GM23338 (cell line): Measurements from ENCODE around the gene MBOAT1. TPM values are rescaled to one million over a fixed set of nuclear protein-coding genes. Genes with fewer than 3 reads are reported as not detected.

Experiments used
- ATAC-seq: fragments of 200-7000 bp; cut with Tn5 transposase; 3 replicates; pipeline ENCODE4 v1.9.1; 2020
- DNase-seq: peaks from one replicate; pipeline ENCODE4 v3.0.0-alpha.2; 2015; ENCODE audit warnings: low spot score
- H2AFZ ChIP-seq: fragments of 200-600 bp; sonication (generic); 2 replicates; pipeline ENCODE4 v1.8.0; 2016; ENCODE audit warnings: antibody characterized with exemption, mild to moderate bottlenecking, moderate library complexity
- H3F3A ChIP-seq: fragments of 200-600 bp; sonication (generic); replicated peaks from 2 replicates; pipeline ENCODE4 v1.8.0; 2017; ENCODE audit warnings: antibody characterized with exemption, mixed run types, low read depth
- H3K27ac ChIP-seq: fragments of 200-600 bp; sonication (generic); 2 replicates; pipeline ENCODE4 v1.6.1; 2016; ENCODE audit warnings: low read depth
- H3K27me3 ChIP-seq: fragments of 200-600 bp; sonication (generic); 2 replicates; pipeline ENCODE4 v1.8.0; 2016; ENCODE audit warnings: mild to moderate bottlenecking, mixed run types, moderate library complexity; ENCODE audit not compliant: insufficient read depth
- H3K36me3 ChIP-seq: fragments of 200-600 bp; sonication (generic); 2 replicates; pipeline ENCODE4 v1.8.0; 2016; ENCODE audit warnings: mild to moderate bottlenecking; ENCODE audit not compliant: insufficient read depth
- H3K4me1 ChIP-seq: fragments of 200-600 bp; sonication (generic); 2 replicates; pipeline ENCODE4 v1.8.0; 2016; ENCODE audit warnings: mild to moderate bottlenecking, moderate library complexity; ENCODE audit not compliant: insufficient read depth
- H3K4me2 ChIP-seq: fragments of 200-600 bp; sonication (generic); 2 replicates; pipeline ENCODE4 v1.7.1; 2017; ENCODE audit warnings: mixed run types
- H3K4me3 ChIP-seq: fragments of 200-600 bp; sonication (generic); 2 replicates; pipeline ENCODE4 v1.6.1; 2016; ENCODE audit warnings: mixed run types
- H3K79me2 ChIP-seq: fragments of 200-600 bp; sonication (generic); replicated peaks from 2 replicates; pipeline ENCODE4 v1.8.0; 2017; ENCODE audit warnings: mild to moderate bottlenecking; ENCODE audit not compliant: insufficient read depth
- H3K9me2 ChIP-seq: fragments of 200-600 bp; sonication (generic); 2 replicates; pipeline ENCODE4 v1.8.0; 2017; ENCODE audit not compliant: insufficient read depth
- H4K20me1 ChIP-seq: fragments of 200-600 bp; sonication (generic); replicated peaks from 2 replicates; pipeline ENCODE4 v1.8.0; 2017; ENCODE audit warnings: mild to moderate bottlenecking; ENCODE audit not compliant: insufficient read depth
- H3K27ac Mint-ChIP-seq: 2 replicates; pipeline ENCODE4 v1.8.0; 2020; ENCODE audit warnings: inconsistent platforms, mild to moderate bottlenecking, moderate library complexity, mixed read lengths
- H3K27me3 Mint-ChIP-seq: 3 replicates; pipeline ENCODE4 v1.8.0; 2022; ENCODE audit warnings: low read depth, mild to moderate bottlenecking, moderate library complexity, mixed read lengths, inconsistent platforms; ENCODE audit not compliant: insufficient read depth, poor library complexity
- H3K36me3 Mint-ChIP-seq: 3 replicates; pipeline ENCODE4 v1.8.0; 2021; ENCODE audit warnings: low read depth, mild to moderate bottlenecking, inconsistent platforms, moderate library complexity, mixed read lengths
- H3K4me1 Mint-ChIP-seq: 3 replicates; pipeline ENCODE4 v1.8.0; 2020; ENCODE audit warnings: mild to moderate bottlenecking, inconsistent platforms, mixed read lengths
- H3K4me3 Mint-ChIP-seq: 3 replicates; pipeline ENCODE4 v1.8.0; 2021; ENCODE audit warnings: moderate library complexity, mild to moderate bottlenecking, inconsistent platforms, mixed read lengths
- H3K9me3 Mint-ChIP-seq: 3 replicates; pipeline ENCODE4 v1.8.0; 2020; ENCODE audit warnings: moderate library complexity, mild to moderate bottlenecking, inconsistent platforms, mixed read lengths
- CTCF ChIP-seq, 2 experiments: fragments of 200-600 bp in 1 of 2; sonication (generic) in 1 of 2; conservative IDR thresholded peaks; 2 replicates each; pipeline versions ENCODE4 v1.5.1 to v1.6.1; 2016 to 2017; ENCODE audit warnings: antibody characterized with exemption in 2 of 2, low read depth in 2 of 2, mild to moderate bottlenecking in 2 of 2, moderate library complexity in 1 of 2
- ETS1 ChIP-seq: IDR thresholded peaks from 2 replicates; pipeline ENCODE4 v1.6.1; 2016; ENCODE audit warnings: antibody characterized with exemption
- EZH2phosphoT487 ChIP-seq: fragments of 200-600 bp; sonication (generic); IDR thresholded peaks from one replicate; pipeline ENCODE4 v1.8.1; 2018; ENCODE audit warnings: antibody characterized with exemption; ENCODE audit not compliant: unreplicated experiment
- STAT1 ChIP-seq: IDR thresholded peaks from one replicate; pipeline ENCODE4 v1.6.1; 2016; ENCODE audit warnings: antibody characterized with exemption; ENCODE audit not compliant: unreplicated experiment
- ZNF331 ChIP-seq: fragments of 250-450 bp; sonication (Bioruptor Pico); IDR thresholded peaks from 2 replicates; pipeline ENCODE4 v1.5.0; 2020; ENCODE audit warnings: low read depth, mild to moderate bottlenecking, moderate library complexity
- polyA plus RNA-seq: library from polyadenylated mRNA; unstranded; fragments of >200 nt; fragmentation: Nextera tagmentation; extraction: Ambion mirVana; gene quantifications from 2 replicates; pipeline ENCODE4 v1.2.1, GENCODE V29; 2016
- total RNA-seq: library from RNA; depleted of rRNA; stranded (reverse); fragments of >200 nt; shearing (Covaris generic); gene quantifications from 2 replicates; pipeline ENCODE4 v1.2.3, GENCODE V29; 2014
- TF ChIP-seq, protein P1 (sequence below): IDR thresholded peaks from one replicate; pipeline ENCODE4 v1.6.1; 2018; ENCODE audit warnings: antibody characterized with exemption; ENCODE audit not compliant: unreplicated experiment

The MBOAT1 gene
- total and polyA plus RNA-seq, 2 experiments from 2014 or later: 3.8 to 18.6 TPM

- TF ChIP-seq EZH2phosphoT487: no peak
- TF ChIP-seq, protein P1, sequence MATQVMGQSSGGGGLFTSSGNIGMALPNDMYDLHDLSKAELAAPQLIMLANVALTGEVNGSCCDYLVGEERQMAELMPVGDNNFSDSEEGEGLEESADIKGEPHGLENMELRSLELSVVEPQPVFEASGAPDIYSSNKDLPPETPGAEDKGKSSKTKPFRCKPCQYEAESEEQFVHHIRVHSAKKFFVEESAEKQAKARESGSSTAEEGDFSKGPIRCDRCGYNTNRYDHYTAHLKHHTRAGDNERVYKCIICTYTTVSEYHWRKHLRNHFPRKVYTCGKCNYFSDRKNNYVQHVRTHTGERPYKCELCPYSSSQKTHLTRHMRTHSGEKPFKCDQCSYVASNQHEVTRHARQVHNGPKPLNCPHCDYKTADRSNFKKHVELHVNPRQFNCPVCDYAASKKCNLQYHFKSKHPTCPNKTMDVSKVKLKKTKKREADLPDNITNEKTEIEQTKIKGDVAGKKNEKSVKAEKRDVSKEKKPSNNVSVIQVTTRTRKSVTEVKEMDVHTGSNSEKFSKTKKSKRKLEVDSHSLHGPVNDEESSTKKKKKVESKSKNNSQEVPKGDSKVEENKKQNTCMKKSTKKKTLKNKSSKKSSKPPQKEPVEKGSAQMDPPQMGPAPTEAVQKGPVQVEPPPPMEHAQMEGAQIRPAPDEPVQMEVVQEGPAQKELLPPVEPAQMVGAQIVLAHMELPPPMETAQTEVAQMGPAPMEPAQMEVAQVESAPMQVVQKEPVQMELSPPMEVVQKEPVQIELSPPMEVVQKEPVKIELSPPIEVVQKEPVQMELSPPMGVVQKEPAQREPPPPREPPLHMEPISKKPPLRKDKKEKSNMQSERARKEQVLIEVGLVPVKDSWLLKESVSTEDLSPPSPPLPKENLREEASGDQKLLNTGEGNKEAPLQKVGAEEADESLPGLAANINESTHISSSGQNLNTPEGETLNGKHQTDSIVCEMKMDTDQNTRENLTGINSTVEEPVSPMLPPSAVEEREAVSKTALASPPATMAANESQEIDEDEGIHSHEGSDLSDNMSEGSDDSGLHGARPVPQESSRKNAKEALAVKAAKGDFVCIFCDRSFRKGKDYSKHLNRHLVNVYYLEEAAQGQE: no peak
- TF ChIP-seq CTCF (conservative IDR thresholded peaks at IDR 0.05; ENCODE audit: low read depth in 2 of 2): no peak
- TF ChIP-seq ZNF331 (CRISPR knock-in tag): no peak
Measured at GRCh38 chr6:20188630-20189075, 23.6 kb downstream of the MBOAT1 start (continued).

- Mint-ChIP-seq H3K4me3 (no peak overlapping the region), H3K27ac (no peak overlapping the region), H3K9me3 (peaks cover 34% of the 10 kb centered on the region), H3K4me1 (peaks cover under 1% of the 10 kb centered on the region; the same call in 2 of the 3 replicates), H3K27me3 (peaks cover 4% of the 10 kb centered on the region), H3K36me3 (peaks cover 43% of the 10 kb centered on the region)
- no peak overlapping the region for H2AFZ ChIP-seq
- no peak for TF ChIP-seq STAT1
- no peak for TF ChIP-seq ETS1
- no peak for TF ChIP-seq CTCF (conservative IDR thresholded peaks at IDR 0.05; ENCODE audit: low read depth in 2 of 2)
- TF ChIP-seq, protein P1: no peak
- no peak for TF ChIP-seq ZNF331 (CRISPR knock-in tag)
- H3K4me2 ChIP-seq: no peak overlapping the region
- H3K4me1 ChIP-seq: no peaks in the 10 kb centered on the region
- no peaks in the 10 kb centered on the region for H3K27me3 ChIP-seq
- peaks cover 13% of the 10 kb centered on the region for H3K79me2 ChIP-seq
- no peaks in the 10 kb centered on the region; the same call in none of the 2 replicates for H4K20me1 ChIP-seq
- no peak overlapping the region for H3K4me3 ChIP-seq
- H3F3A ChIP-seq: no peaks in the 10 kb centered on the region
- ATAC-seq (no peak), DNase-seq (no peak)
- H3K36me3 ChIP-seq: peaks cover 7% of the 10 kb centered on the region; the same call in 1 of the 2 replicates
- H3K27ac ChIP-seq: no peak overlapping the region
- peaks cover 7% of the 10 kb centered on the region; the same call in 1 of the 2 replicates for H3K9me2 ChIP-seq
Measured at GRCh38 chr6:20186981-20187380, 25.3 kb downstream of the MBOAT1 start.
